ENCODE measurements around the gene FBXL5. TPM values are rescaled to one million over a fixed set of nuclear protein-coding genes. Genes with fewer than 3 reads are reported as not detected.

Gene FBXL5
- total and polyA plus RNA-seq, 2 donors (not counting 3 experiments of a cell fraction or from before 2014, with no cell fraction given): 42.2 to 60.2 TPM

DNA sequence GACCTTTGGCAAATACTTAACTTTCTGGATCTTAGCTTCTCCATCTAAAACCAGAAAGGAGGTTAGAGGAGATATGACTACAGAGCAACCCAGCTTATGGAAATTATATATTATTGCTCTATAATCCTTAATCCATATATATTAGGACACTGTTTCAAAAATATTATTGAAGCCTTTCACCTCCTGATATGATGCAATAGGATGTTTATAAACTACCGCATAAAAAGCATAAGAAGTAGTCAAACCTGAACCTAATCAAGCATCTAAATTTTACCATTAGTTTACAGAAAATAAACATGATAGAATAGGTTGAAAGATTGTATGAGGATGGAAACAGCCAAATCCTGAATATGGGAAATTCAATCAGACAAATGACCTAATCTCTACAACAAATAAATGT is 20.9 kb upstream of the FBXL5 start:
- H3K36me3 ChIP-seq (ENCODE audit: control insufficient read depth in 2 of 2, extremely low read depth in 1 of 2, insufficient read depth in 2 of 2, low read length in 2 of 2): no peaks in the 10 kb centered on the region
- H3K27ac ChIP-seq (ENCODE audit: insufficient read depth, low read depth, low read length): no peak overlapping the region
- H3K4me3 ChIP-seq (replicated peaks in 1 of 3; ENCODE audit: insufficient read depth in 1 of 3, low read depth in 1 of 3, low read length in 3 of 3): no peak overlapping the region
- no peak overlapping the region for H3K9ac ChIP-seq (replicated peaks; ENCODE audit: extremely low read depth, insufficient read depth, low read length)
- H3K79me2 ChIP-seq (ENCODE audit: control insufficient read depth, insufficient read depth, low read length): peaks cover 93% of the 10 kb centered on the region
- CTCF ChIA-PET: interaction anchor here (0.6 to 1.7 kb wide), 4 partner anchors 22 to 197 kb away, joined by 3 to 13 read pairs (median 4); no protein-coding TSS in a partner anchor
- no peaks in the 10 kb centered on the region for H4K20me1 ChIP-seq (replicated peaks; ENCODE audit: control insufficient read depth, extremely low read depth, insufficient read depth, low read length)
- TF ChIP-seq MYC (IDR thresholded peaks at IDR 0.05; ENCODE audit: low read depth, low read length): no peak
- TF ChIP-seq EZH2 (IDR thresholded peaks at IDR 0.05; ENCODE audit: borderline replicate concordance, low read depth, low read length, severe bottlenecking): no peak
- no peak for TF ChIP-seq JUN (IDR thresholded peaks at IDR 0.05; ENCODE audit: borderline replicate concordance, insufficient read depth, insufficient read length, low read depth)
- no peak for TF ChIP-seq GATA2 (IDR thresholded peaks at IDR 0.05; ENCODE audit: insufficient read depth, insufficient read length, low read depth, low read length)
- TF ChIP-seq POLR2AphosphoS5 (IDR thresholded peaks at IDR 0.05; ENCODE audit: insufficient read depth, low read depth, low read length): no peak
- H3K9me3 ChIP-seq (replicated peaks; ENCODE audit: control insufficient read depth, insufficient read depth, low read length): no peaks in the 10 kb centered on the region
- peaks cover 30% of the 10 kb centered on the region for H3K4me1 ChIP-seq (ENCODE audit: control insufficient read depth, extremely low read depth, insufficient read depth, low read length)
- H3K4me2 ChIP-seq (ENCODE audit: insufficient read depth, low read length): no peak overlapping the region
- dilution Hi-C loops (cut with MboI; ENCODE audit: extremely low pct_ligation_motif_present, low sequenced_read_pairs) (no loop called here), intact Hi-C loops (cut with micrococcal nuclease) (no loop called here)
- BruUV-seq (replicated peaks): no TSS peak
- FAIRE-seq (no peak), DNase-seq (ENCODE audit: low read depth, low spot score) (no peak)
- POLR2A ChIA-PET: no interaction called here
- H3K9me1 ChIP-seq (replicated peaks; ENCODE audit: control insufficient read depth, extremely low read depth, insufficient read depth, low read length): no peaks in the 10 kb centered on the region
- no peaks in the 10 kb centered on the region for H3K27me3 ChIP-seq (ENCODE audit: control insufficient read depth in 2 of 2, insufficient read depth in 2 of 2, low read length in 2 of 2)
- H2AFZ ChIP-seq (ENCODE audit: low read depth, low read length): no peak overlapping the region

DNA sequence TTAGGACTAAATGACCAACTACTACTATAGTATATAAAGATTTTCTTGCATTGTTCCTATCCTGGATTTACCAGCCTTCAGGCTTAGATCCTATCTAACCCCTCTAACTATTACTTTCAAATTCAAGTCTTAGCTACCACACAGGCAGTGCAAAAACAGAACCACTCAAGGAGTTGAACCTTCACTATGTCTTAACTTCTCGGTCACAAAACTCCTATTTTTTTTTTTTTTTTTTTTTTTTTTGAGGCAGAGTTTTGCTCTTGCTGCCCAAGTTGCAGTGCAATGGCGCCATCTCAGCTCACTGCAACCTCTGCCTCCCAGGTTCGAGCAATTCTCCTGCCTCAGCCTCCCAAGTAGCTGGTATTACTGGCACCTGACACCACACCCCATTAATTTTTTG is 20.2 kb upstream of the FBXL5 start:
- Histone ChIP-seq H3K4me2 (ENCODE audit: insufficient read depth, low read length) (no peak overlapping the region), H3K9me3 (replicated peaks; ENCODE audit: control insufficient read depth, insufficient read depth, low read length) (no peaks in the 10 kb centered on the region), H3K4me3 (replicated peaks in 1 of 3; ENCODE audit: insufficient read depth in 1 of 3, low read depth in 1 of 3, low read length in 3 of 3) (no peak overlapping the region), H3K4me1 (ENCODE audit: control insufficient read depth, extremely low read depth, insufficient read depth, low read length) (peaks cover 30% of the 10 kb centered on the region), H3K9me1 (replicated peaks; ENCODE audit: control insufficient read depth, extremely low read depth, insufficient read depth, low read length) (no peaks in the 10 kb centered on the region), H3K36me3 (ENCODE audit: control insufficient read depth in 2 of 2, extremely low read depth in 1 of 2, insufficient read depth in 2 of 2, low read length in 2 of 2) (no peaks in the 10 kb centered on the region), H3K79me2 (ENCODE audit: control insufficient read depth, insufficient read depth, low read length) (peaks cover 88% of the 10 kb centered on the region), H3K27ac (ENCODE audit: insufficient read depth, low read depth, low read length) (no peak overlapping the region), H3K27me3 (ENCODE audit: control insufficient read depth in 2 of 2, insufficient read depth in 2 of 2, low read length in 2 of 2) (no peaks in the 10 kb centered on the region), H4K20me1 (replicated peaks; ENCODE audit: control insufficient read depth, extremely low read depth, insufficient read depth, low read length) (no peaks in the 10 kb centered on the region), H3K9ac (replicated peaks; ENCODE audit: extremely low read depth, insufficient read depth, low read length) (no peak overlapping the region), H2AFZ (ENCODE audit: low read depth, low read length) (no peak overlapping the region)
- FAIRE-seq: no peak
- no peak for DNase-seq (ENCODE audit: low read depth, low spot score)
- CTCF ChIA-PET: interaction anchor here (0.6 to 1.7 kb wide), 4 partner anchors 21 to 196 kb away, joined by 3 to 13 read pairs (median 4); no protein-coding TSS in a partner anchor
- BruUV-seq (replicated peaks): no TSS peak
- POLR2A ChIA-PET: no interaction called here
- TF ChIP-seq POLR2A (IDR thresholded peaks at IDR 0.05; ENCODE audit: low read depth, low read length) (no peak), FOS (IDR thresholded peaks at IDR 0.05; ENCODE audit: borderline replicate concordance, insufficient read depth, low read length) (no peak)
- TF ChIP-seq, protein P1, sequence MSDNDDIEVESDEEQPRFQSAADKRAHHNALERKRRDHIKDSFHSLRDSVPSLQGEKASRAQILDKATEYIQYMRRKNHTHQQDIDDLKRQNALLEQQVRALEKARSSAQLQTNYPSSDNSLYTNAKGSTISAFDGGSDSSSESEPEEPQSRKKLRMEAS (IDR thresholded peaks at IDR 0.05; ENCODE audit: insufficient read depth, insufficient read length): no peak
- intact Hi-C loops (cut with micrococcal nuclease): no loop called here
- dilution Hi-C loops (cut with MboI; ENCODE audit: extremely low pct_ligation_motif_present, low sequenced_read_pairs): no loop called here
